NK-92 (cell line): ENCODE measurements around the gene ST8SIA4.
"Not testable (repeated sequence)": the region's sequence is repeated elsewhere in the genome, so short reads cannot be mapped to it uniquely, and the experiment has no call there.

Source experiments
- DNase-seq: peaks from one replicate; lab custom pipeline; 2025; ENCODE audit not compliant: unreplicated experiment; lab: John Stamatoyannopoulos, UW

ST8SIA4 gene

GRCh38 chr5:100789694-100790093 lies 113.4 kb downstream of the ST8SIA4 start:
- DNase-seq = no peak

GRCh38 chr5:100788417-100788816 lies 114.7 kb downstream of the ST8SIA4 start:
- no peak for DNase-seq

- DNase-seq = no peak
Measured at GRCh38 chr5:100787648-100788047, 115.4 kb downstream of the ST8SIA4 start.

- not testable (repeated sequence) for DNase-seq
Measured at GRCh38 chr5:100785536-100785935, 117.5 kb downstream of the ST8SIA4 start.

- no peak for DNase-seq
Measured at GRCh38 chr5:100780376-100780870, 122.7 kb downstream of the ST8SIA4 start.

GRCh38 chr5:100779669-100780375 lies 123.3 kb downstream of the ST8SIA4 start:
- no peak for DNase-seq

- no peak for DNase-seq
Measured at GRCh38 chr5:100777680-100778300, 125.3 kb downstream of the ST8SIA4 start.

GRCh38 chr5:100775533-100775855 lies 127.6 kb downstream of the ST8SIA4 start:
- no peak for DNase-seq

- DNase-seq = no peak
Measured at GRCh38 chr5:100772548-100772947, 130.5 kb downstream of the ST8SIA4 start.

GRCh38 chr5:100772006-100772405 lies 131.1 kb downstream of the ST8SIA4 start:
- no peak for DNase-seq

- no peak for DNase-seq
Measured at GRCh38 chr5:100771181-100771580, 131.9 kb downstream of the ST8SIA4 start.

GRCh38 chr5:100768221-100768620 lies 134.9 kb downstream of the ST8SIA4 start:
- DNase-seq = no peak

- DNase-seq = no peak
Measured at GRCh38 chr5:100762995-100763394, 140.1 kb downstream of the ST8SIA4 start.

GRCh38 chr5:100762108-100762507 lies 141.0 kb downstream of the ST8SIA4 start:
- DNase-seq = no peak

GRCh38 chr5:100761192-100761591 lies 141.9 kb downstream of the ST8SIA4 start:
- DNase-seq = no peak

GRCh38 chr5:100760688-100761087 lies 142.4 kb downstream of the ST8SIA4 start:
- DNase-seq = no peak

GRCh38 chr5:100758780-100759179 lies 144.3 kb downstream of the ST8SIA4 start:
- no peak for DNase-seq

GRCh38 chr5:100758306-100758705 lies 144.8 kb downstream of the ST8SIA4 start:
- DNase-seq = no peak

GRCh38 chr5:100757618-100758017 lies 145.5 kb downstream of the ST8SIA4 start:
- DNase-seq = no peak
